MM.1S (cell line): ENCODE measurements around the gene HERPUD2.
A peak's percentile ranks its signal among the peaks of the same experiment; 100 is the strongest.

Experiments
- EZH2 ChIP-seq: fragments of 300-600 bp; sonication (generic); optimal IDR thresholded peaks from 2 replicates; pipeline ENCODE3; 2017; ENCODE audit warnings: low read depth, mild to moderate bottlenecking, antibody characterized with exemption, low read length, mixed read lengths
- EZH2phosphoT487 ChIP-seq: fragments of 300-600 bp; sonication (generic); IDR thresholded peaks from 2 replicates; pipeline ENCODE4 v1.6.1; 2018; ENCODE audit warnings: antibody characterized with exemption, low read length
- TF ChIP-seq, protein P1 (sequence below): fragments of 300-600 bp; sonication (generic); IDR thresholded peaks from 2 replicates; pipeline ENCODE4 v1.5.1; 2016; ENCODE audit warnings: antibody characterized with exemption, low read length, mixed read lengths

DNA sequence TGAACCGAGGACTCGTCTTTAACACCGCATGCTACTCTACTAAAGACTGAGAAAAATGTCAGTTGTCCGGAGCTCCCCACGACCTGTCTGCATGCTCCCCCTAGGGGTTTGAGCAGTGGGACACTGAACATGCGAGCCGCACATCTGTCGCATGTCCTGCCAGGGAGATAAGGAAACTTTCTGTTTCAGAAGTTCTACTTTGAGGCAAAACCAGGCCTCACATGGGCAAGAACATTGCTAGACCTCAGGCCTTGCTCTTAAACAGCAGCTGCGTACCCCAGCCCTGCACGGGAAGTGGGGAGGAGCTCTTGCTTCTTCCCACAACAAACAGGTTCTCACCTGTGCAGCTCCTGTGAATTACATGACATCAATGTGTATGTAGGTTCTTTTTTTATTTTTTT lies 30.3 kb upstream of the HERPUD2 start:
- TF ChIP-seq EZH2phosphoT487 (no peak), EZH2 (no peak)
- TF ChIP-seq, protein P1, sequence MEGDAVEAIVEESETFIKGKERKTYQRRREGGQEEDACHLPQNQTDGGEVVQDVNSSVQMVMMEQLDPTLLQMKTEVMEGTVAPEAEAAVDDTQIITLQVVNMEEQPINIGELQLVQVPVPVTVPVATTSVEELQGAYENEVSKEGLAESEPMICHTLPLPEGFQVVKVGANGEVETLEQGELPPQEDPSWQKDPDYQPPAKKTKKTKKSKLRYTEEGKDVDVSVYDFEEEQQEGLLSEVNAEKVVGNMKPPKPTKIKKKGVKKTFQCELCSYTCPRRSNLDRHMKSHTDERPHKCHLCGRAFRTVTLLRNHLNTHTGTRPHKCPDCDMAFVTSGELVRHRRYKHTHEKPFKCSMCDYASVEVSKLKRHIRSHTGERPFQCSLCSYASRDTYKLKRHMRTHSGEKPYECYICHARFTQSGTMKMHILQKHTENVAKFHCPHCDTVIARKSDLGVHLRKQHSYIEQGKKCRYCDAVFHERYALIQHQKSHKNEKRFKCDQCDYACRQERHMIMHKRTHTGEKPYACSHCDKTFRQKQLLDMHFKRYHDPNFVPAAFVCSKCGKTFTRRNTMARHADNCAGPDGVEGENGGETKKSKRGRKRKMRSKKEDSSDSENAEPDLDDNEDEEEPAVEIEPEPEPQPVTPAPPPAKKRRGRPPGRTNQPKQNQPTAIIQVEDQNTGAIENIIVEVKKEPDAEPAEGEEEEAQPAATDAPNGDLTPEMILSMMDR = peak; percentile 83
